Smooth muscle cell (in vitro differentiated cells): ENCODE measurements around the gene HYAL1. TPM values are rescaled to one million over a fixed set of nuclear protein-coding genes. Genes with fewer than 3 reads are reported as not detected.

Experiments
- DNase-seq: peaks from one replicate; lab custom pipeline; 2025; ENCODE audit not compliant: unreplicated experiment; lab: John Stamatoyannopoulos, UW
- H2AFZ ChIP-seq: fragments of 200-600 bp; sonication (generic); 2 replicates; pipeline ENCODE4 v1.6.0; 2016; ENCODE audit warnings: antibody characterized with exemption, low read depth, mild to moderate bottlenecking
- H3F3A ChIP-seq: fragments of 200-600 bp; sonication (generic); 2 replicates; pipeline ENCODE4 v1.6.0; 2017; ENCODE audit warnings: antibody characterized with exemption, low read depth
- H3K27ac ChIP-seq: fragments of 200-600 bp; sonication (generic); 2 replicates; pipeline ENCODE4 v1.5.1; 2016; ENCODE audit warnings: low read depth, mild to moderate bottlenecking
- H3K27me3 ChIP-seq: fragments of 200-600 bp; sonication (generic); 2 replicates; pipeline ENCODE4 v1.6.1; 2016; ENCODE audit warnings: low read depth, mild to moderate bottlenecking
- H3K36me3 ChIP-seq: fragments of 200-600 bp; sonication (generic); 2 replicates; pipeline ENCODE4 v1.5.1; 2016; ENCODE audit warnings: low read depth
- H3K4me1 ChIP-seq: fragments of 200-600 bp; sonication (generic); 2 replicates; pipeline ENCODE4 v1.5.1; 2016; ENCODE audit warnings: low read depth
- H3K4me2 ChIP-seq: fragments of 200-600 bp; sonication (generic); 2 replicates; pipeline ENCODE4 v1.6.0; 2016; ENCODE audit warnings: mild to moderate bottlenecking
- H3K4me3 ChIP-seq: fragments of 200-600 bp; sonication (generic); 2 replicates; pipeline ENCODE4 v1.5.1; 2016; ENCODE audit warnings: mild to moderate bottlenecking
- H3K79me2 ChIP-seq: fragments of 200-600 bp; sonication (generic); 2 replicates; pipeline ENCODE4 v1.6.0; 2016; ENCODE audit warnings: low read depth, mild to moderate bottlenecking
- H3K9ac ChIP-seq: fragments of 200-600 bp; sonication (generic); 2 replicates; pipeline ENCODE4 v1.6.0; 2016; ENCODE audit warnings: low read depth
- H3K9me3 ChIP-seq: fragments of 200-600 bp; sonication (generic); replicated peaks from 2 replicates; pipeline ENCODE4 v1.5.1; 2016; ENCODE audit warnings: low read depth
- H4K20me1 ChIP-seq: fragments of 200-600 bp; sonication (generic); 2 replicates; pipeline ENCODE4 v1.6.0; 2016; ENCODE audit warnings: low read depth
- WGBS: methylation state at CpG from one replicate; pipeline ENCODE4 v1.1.7; 2016; ENCODE audit warnings: low lambda C conversion rate; 5-methylcytosine and 5-hydroxymethylcytosine counted together
- polyA plus RNA-seq: library from polyadenylated mRNA; unstranded; fragments of >200 nt; fragmentation: Nextera tagmentation; extraction: Ambion mirVana; gene quantifications from 2 replicates; pipeline ENCODE4 v1.2.1, GENCODE V29; 2016
- total RNA-seq: library from RNA; depleted of rRNA; stranded (reverse); fragments of >200 nt; gene quantifications from 2 replicates; pipeline ENCODE4 v1.2.3, GENCODE V29; 2014
- TF ChIP-seq, protein P1 (sequence below): fragments of 200-600 bp; sonication (generic); IDR thresholded peaks from 2 replicates; pipeline ENCODE4 v1.5.1; 2017; ENCODE audit warnings: borderline replicate concordance, mild to moderate bottlenecking, antibody characterized with exemption; ENCODE audit not compliant: insufficient read depth, poor library complexity, severe bottlenecking

Gene HYAL1
- total and polyA plus RNA-seq, 2 experiments from 2014 or later, result 1.0 TPM; not detected in 1

DNA sequence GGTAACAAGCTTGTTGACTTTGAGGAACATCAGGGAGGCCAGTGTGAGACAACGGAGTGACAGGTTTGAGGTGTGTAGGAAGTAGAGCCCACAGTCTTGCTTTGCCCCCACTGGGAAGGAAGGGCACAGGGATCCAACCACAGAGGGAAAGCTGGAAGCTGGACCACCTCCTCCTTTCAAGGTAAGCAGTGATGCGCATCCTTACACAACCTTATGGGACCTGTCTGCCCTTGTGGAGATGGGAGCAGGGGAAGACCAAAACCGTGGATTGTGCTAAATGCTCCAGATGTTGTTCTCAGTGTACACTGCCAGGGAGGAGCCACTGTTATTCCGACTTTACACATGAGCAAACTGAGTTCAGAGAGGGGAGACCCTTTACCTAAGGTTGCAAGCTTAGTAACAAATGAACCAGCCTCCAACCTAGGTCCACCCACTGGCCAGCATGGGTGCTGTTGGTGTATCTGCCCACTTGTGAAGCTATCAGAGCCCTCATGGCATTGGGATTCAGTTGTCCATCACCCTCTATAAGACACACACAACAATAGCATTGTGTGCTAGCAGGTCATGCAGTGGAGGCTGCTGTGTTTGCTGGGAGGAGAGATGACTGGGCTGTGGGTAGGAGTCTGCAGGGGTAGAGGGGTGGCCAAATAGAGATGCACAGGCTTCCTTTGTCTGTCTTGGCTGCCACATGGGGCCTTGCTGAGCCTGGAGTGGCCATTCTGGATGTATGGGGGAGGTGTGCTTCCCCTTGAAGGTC is 25.1 kb downstream of the HYAL1 start:
- Histone ChIP-seq H3K27ac (no peak overlapping the region), H3K9me3 (no peaks in the 10 kb centered on the region), H3F3A (no peaks in the 10 kb centered on the region), H3K4me2 (no peak overlapping the region), H4K20me1 (peaks cover 8% of the 10 kb centered on the region), H2AFZ (no peak overlapping the region), H3K4me1 (peaks cover under 1% of the 10 kb centered on the region), H3K4me3 (no peak overlapping the region), H3K9ac (no peak overlapping the region), H3K36me3 (no peaks in the 10 kb centered on the region), H3K27me3 (peaks cover 39% of the 10 kb centered on the region), H3K79me2 (no peaks in the 10 kb centered on the region)
- WGBS, result 90% methylated on average over 4 of the region's 4 CpGs
- TF ChIP-seq, protein P1, sequence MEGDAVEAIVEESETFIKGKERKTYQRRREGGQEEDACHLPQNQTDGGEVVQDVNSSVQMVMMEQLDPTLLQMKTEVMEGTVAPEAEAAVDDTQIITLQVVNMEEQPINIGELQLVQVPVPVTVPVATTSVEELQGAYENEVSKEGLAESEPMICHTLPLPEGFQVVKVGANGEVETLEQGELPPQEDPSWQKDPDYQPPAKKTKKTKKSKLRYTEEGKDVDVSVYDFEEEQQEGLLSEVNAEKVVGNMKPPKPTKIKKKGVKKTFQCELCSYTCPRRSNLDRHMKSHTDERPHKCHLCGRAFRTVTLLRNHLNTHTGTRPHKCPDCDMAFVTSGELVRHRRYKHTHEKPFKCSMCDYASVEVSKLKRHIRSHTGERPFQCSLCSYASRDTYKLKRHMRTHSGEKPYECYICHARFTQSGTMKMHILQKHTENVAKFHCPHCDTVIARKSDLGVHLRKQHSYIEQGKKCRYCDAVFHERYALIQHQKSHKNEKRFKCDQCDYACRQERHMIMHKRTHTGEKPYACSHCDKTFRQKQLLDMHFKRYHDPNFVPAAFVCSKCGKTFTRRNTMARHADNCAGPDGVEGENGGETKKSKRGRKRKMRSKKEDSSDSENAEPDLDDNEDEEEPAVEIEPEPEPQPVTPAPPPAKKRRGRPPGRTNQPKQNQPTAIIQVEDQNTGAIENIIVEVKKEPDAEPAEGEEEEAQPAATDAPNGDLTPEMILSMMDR, result no peak
- DNase-seq, result no peak

DNA sequence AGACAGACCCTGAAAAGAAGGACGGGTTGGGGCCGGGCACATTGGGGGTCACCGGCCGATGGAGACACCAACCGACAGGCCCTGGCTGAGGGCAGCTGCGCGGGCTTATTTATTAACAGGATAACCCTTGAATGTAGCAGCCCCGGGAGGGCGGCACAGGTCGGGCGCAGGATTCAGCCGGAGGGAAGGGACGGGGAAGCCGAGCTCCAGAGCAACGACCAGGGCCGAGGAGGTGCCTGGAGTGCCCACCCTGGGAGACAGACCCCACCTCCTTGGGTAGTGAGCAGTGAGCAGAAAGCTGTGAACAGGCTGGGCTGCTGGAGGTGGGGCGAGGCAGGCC is 26.6 kb downstream of the HYAL1 start:
- no peaks in the 10 kb centered on the region for H3K79me2 ChIP-seq
- peaks cover 4% of the 10 kb centered on the region for H3K4me1 ChIP-seq
- no peaks in the 10 kb centered on the region for H3F3A ChIP-seq
- H3K4me3 ChIP-seq, result no peak overlapping the region
- no peak overlapping the region for H3K4me2 ChIP-seq
- H2AFZ ChIP-seq, result no peak overlapping the region
- H3K9me3 ChIP-seq, result no peaks in the 10 kb centered on the region
- TF ChIP-seq, protein P1, result no peak
- WGBS, result 94% methylated on average over 17 of the region's 17 CpGs
- no peaks in the 10 kb centered on the region for H3K36me3 ChIP-seq
- peaks cover 42% of the 10 kb centered on the region for H3K27me3 ChIP-seq
- peaks cover 8% of the 10 kb centered on the region for H4K20me1 ChIP-seq
- no peak overlapping the region for H3K27ac ChIP-seq
- no peak overlapping the region for H3K9ac ChIP-seq
- DNase-seq, result no peak

DNA sequence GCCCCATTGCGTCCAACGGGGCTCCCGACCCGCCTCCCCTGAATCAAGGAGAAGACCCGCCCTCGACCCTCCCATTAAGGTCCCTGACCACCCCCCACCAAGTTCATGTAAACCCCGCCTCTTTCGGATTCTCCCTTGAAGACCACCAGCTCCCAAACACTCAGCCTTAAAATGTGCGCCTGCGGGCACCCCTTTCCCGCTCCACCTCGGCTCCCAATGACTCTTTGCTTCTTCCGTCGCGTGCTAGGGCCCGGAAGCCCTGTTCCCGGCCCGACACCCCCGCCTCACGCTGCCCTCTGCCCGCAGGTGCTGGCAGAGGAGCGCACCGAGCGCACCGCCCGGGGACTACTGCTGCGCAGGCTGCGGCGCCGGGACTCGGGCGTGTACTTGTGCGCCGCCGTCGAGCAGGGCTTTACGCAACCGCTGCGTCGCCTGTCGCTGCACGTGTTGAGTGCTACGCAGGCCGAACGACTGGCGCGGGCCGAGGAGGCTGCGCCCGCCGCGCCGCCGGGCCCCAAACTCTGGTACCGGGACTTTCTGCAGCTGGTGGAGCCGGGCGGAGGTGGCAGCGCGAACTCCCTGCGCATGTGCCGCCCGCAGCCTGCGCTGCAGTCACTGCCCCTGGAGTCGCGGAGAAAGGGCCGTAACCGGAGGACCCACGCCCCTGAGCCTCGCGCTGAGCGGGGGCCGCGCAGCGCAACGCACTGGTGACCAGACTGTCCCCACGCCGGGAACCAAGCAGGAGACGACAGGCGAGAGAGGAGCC is 27.2 kb downstream of the HYAL1 start:
- Histone ChIP-seq H3K27me3 (peaks cover 42% of the 10 kb centered on the region), H3K4me3 (no peak overlapping the region), H3K36me3 (no peaks in the 10 kb centered on the region), H3K9ac (no peak overlapping the region), H3K4me1 (peaks cover 4% of the 10 kb centered on the region), H2AFZ (no peak overlapping the region), H3K79me2 (no peaks in the 10 kb centered on the region), H3K4me2 (no peak overlapping the region), H3K27ac (no peak overlapping the region), H3K9me3 (no peaks in the 10 kb centered on the region), H3F3A (no peaks in the 10 kb centered on the region), H4K20me1 (peaks cover 8% of the 10 kb centered on the region)
- no peak for DNase-seq
- TF ChIP-seq, protein P1, result no peak
- WGBS, result 50% methylated on average over 73 of the region's 79 CpGs
